NCI-H1436 treated with DMSO at 0.1 percent for 48 hours (cell line): ENCODE results near the gene SHKBP1.

ENCODE experiments used
- DNase-seq: peaks from one replicate; lab custom pipeline; 2025; lab: John Stamatoyannopoulos, UW

The SHKBP1 gene

DNA sequence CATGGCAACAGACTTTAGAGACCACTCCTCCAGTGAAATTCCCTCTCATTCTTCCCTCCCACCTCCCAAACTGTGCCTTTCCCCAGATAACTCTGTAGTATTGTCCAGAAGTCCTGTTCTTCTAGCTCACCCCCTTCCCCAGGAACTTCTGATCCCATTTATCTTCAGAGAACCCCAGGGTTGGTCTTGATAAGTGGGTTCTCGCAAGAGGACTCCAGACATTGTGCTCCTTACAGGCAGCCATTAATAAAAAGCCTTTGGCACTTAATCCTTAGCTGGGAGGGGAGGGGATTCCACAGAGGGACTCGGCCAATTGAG lies 26.4 kb downstream of the SHKBP1 start:
- no peak for DNase-seq

DNA sequence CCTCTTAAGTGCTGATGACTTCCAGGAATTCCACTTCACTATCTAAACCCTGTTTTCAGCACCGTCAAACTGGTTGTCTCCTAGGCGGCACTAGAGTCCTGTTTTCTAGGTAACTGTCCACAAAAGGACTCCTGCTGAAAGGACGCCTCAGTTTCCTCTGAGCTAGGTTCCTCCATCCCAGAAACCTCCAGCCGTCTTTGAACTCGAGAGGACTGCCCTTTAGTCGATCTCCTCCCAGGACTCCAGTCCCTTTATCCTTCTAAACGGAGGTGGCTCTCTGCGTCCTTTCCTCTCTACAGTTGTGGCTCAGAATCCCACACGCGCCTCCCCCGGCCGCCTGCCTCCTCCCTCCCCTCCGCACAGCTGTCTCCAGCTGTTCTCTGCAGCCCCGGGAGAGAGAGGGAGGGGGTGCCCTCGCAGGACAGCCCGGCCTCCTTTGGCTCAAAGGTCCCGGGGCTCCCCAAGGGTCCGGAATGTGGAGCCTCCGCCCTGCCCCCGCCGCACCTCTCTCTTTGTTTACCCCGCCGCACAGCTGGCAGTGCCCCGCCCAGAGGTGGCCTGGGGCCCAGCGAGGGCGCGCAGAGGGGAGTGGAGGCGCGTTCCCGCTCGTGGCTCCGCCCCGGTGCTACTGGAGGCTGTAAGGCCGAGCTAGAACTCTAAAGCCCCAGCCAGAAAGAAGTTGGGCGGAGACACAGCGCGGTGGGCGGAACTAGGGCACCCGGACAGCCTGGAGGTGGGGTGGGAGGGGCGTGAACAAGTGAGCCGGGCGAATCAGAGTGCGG lies 26.9 kb downstream of the SHKBP1 start:
- DNase-seq, result peak; percentile 94

DNA sequence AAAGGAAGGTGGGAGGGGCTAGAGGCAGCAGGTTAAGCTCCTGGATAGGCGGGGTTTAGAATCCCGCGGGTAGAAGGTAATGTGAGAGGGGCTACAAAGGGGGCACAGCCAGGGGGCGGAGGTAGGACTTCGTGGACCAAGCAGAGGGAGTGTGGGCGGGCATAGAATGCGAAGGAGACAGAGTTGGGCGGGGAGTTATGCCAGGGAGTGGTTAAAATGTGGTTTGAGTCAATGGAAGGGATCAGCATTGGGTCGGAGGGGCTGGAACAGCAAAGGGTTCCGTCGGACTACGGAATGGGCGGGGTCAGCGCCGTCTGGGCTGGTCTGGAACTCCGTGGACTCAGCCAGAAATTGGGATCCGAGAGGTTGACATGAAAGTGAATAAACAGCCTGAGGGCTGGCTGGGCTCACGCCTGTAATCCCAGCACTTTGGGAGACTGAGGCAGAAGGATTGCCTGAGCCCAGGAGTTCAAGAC lies 27.5 kb downstream of the SHKBP1 start:
- DNase-seq, result no peak

DNA sequence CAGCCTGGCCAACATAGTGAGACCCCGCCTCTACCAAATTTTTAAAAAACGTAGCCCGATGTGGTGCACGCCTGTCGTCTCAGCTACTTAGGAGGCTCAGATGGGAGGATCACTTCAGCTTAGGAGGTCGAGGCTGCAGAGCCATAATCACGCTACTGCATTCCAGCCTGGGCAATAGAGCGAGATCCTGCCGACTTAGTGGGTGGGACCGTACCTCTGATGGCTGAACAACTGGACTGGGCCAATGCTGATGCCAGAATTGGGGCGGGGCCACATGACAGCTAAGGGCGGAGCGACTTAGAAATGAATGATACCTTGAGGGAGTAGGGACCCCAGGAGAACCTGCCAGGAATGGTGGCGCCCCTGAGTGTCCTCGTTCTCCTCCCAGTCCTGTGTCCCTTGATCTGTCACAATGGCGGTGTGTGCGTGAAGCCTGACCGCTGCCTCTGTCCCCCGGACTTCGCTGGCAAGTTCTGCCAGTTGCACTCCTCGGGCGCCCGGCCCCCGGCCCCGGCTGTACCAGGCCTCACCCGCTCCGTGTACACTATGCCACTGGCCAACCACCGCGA lies 28.1 kb downstream of the SHKBP1 start:
- no peak for DNase-seq

DNA sequence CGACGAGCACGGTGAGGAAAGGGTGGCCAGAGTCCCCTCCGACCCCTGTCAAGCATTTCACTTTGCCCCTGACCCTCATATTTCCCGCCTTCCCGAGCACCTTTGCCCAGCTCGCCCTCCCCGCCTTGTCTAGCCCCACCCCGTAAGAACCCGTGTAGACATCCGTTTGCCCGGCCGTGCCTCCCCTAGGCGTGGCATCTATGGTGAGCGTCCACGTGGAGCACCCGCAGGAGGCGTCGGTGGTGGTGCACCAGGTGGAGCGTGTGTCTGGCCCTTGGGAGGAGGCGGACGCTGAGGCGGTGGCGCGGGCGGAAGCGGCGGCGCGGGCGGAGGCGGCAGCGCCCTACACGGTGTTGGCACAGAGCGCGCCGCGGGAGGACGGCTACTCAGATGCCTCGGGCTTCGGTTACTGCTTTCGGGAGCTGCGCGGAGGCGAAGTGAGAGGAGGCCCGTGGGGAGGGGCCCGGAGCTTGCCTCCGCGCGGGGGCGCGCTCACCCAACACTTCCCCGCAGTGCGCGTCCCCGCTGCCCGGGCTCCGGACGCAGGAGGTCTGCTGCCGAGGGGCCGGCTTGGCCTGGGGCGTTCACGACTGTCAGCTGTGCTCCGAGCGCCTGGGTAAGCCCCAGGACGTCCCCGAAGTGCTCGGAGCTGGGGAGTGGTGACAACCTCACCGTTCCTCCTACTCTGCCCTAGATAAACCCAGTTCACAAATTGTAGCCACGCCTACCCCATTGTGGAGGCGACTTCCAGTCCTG lies 28.7 kb downstream of the SHKBP1 start:
- no peak for DNase-seq

DNA sequence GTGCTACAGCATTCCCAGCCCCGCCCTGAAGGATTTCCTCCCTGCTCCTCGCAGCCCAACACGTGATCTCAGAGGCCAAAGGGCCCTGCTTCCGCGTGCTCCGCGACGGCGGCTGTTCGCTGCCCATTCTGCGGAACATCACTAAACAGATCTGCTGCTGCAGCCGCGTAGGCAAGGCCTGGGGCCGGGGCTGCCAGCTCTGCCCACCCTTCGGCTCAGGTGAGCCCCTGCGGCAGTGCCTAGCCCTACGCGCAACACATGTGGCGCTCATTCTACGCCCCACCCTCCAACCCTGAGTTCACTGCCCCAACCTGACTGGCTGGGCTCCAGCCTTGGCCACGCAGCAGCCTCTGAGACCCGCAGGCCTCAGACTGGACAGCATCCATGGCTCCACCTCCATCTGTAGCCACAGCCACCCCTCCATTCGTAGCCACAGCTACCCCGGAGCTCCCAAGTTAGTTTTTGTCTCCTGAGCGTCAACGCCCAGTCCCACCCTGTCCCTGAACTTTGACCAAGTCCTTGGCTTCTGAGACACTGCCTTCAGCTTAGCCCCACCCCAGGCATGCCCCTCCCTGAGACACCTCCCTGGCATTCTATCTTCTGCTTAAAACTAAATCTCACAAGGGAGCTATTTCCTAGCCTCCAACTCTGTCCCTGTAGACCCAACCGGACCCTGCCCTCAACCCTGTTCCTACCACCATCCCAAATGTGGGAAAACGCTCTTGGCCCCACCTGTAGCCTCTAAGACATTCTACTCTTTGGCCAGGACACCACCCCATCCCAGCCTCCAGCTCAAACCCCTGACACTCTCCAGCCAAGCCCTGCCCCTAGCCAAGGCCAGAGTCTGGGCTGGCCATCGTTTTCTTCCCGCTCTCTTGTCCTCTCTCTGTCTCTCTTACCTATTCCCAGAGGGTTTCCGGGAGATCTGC lies 30.9 kb downstream of the SHKBP1 start:
- no peak for DNase-seq

DNA sequence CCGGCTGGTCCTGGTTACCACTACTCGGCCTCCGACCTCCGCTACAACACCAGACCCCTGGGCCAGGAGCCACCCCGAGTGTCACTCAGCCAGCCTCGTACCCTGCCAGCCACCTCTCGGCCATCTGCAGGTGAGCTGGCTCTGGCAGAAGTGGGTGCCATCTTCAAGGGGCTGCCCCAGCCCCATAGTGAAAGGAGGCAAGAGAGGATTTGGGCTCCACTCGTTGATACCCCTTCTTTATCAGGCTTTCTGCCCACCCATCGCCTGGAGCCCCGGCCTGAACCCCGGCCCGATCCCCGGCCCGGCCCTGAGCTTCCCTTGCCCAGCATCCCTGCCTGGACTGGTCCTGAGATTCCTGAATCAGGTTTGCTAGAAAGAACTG lies 31.6 kb downstream of the SHKBP1 start:
- no peak for DNase-seq

DNA sequence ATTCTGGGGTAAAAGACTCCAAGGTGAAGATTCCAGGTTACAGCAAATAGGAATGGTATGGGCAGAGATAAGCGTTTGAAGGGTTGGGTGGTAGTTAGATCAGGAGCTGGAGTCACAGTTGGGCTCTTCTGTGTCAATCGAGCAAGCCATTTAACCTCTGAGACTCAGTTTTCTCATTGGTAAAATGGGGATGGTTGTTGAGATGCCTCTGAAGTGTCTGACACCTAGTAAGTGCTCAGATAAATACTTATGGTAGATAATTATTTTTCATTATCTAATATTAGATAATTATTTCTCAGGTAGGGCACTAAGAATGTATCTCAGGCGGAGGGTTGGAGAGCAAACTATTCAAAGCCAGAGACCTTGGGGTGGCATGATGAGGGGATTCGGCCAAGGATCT lies 32.3 kb downstream of the SHKBP1 start:
- DNase-seq, result no peak

DNA sequence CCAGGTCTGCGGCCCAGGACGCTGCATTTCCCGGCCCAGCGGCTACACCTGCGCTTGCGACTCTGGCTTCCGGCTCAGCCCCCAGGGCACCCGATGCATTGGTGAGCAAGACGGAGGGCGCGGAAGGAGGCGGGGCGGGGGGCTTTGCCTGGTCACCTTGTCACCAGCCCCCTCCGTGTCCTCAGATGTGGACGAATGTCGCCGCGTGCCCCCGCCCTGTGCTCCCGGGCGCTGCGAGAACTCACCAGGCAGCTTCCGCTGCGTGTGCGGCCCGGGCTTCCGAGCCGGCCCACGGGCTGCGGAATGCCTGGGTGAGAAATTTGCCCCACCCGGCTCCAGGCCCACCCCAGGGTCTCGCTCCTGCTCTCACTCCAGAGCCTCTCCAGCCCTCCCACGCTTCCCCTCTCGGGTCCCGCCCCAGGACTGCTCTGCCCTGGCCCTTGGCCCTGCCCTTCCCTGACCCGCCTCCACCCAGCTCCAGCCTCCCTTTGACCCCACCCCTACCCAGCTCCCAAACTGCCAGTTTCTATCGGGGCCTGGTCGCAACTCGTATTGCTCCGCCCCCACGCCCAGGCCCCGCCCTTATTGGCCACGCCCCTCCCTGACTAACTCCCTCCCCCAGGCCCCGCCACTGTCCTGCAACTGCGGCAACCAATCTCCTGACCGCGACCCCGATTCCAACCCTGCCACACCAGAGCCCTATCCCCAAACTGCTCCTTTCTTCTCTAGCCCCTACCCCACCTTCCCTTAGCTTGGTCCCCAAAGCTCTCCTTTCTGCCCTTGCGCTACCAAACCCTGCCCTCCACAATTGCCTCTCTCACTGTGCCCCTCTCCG lies 33.1 kb downstream of the SHKBP1 start:
- no peak for DNase-seq

DNA sequence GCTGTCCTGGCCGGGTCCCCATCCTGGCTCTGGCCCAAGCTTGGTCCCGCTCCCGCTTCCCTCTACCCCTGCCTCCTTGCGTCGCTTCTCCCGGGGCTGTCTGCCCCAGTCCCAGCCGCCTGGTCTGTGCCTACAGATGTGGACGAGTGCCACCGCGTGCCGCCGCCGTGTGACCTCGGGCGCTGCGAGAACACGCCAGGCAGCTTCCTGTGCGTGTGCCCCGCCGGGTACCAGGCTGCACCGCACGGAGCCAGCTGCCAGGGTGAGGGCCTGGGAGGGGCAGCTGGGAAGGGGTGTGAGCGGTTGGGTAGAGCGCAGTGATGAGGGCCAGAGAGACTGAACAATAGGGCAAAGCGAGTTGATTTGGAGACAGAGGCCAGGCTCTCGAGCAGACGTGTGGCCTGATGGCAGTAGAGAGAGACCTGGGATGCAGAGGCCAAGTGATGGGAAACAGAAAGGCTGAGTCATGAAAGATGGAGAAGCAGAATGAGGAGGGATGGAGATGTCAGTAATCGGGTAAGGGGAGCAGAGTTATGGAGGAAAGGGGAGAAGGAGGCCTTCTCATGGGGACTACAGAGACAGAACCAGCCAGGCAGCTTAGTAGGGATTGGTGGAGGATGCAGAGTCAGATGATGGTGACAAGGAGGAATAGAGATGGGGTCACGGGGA lies 33.9 kb downstream of the SHKBP1 start:
- DNase-seq, result no peak

DNA sequence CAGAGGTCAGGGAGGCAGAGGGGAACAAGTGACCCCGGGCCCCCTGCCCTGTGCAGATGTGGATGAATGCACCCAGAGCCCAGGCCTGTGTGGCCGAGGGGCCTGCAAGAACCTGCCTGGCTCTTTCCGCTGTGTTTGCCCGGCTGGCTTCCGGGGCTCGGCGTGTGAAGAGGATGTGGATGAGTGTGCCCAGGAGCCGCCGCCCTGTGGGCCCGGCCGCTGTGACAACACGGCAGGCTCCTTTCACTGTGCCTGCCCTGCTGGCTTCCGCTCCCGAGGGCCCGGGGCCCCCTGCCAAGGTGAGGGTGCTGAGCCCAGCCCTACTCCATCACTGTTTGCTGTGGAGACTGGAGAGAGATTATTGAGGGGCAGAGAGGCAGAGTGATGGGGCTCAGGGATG lies 34.4 kb downstream of the SHKBP1 start:
- no peak for DNase-seq

DNA sequence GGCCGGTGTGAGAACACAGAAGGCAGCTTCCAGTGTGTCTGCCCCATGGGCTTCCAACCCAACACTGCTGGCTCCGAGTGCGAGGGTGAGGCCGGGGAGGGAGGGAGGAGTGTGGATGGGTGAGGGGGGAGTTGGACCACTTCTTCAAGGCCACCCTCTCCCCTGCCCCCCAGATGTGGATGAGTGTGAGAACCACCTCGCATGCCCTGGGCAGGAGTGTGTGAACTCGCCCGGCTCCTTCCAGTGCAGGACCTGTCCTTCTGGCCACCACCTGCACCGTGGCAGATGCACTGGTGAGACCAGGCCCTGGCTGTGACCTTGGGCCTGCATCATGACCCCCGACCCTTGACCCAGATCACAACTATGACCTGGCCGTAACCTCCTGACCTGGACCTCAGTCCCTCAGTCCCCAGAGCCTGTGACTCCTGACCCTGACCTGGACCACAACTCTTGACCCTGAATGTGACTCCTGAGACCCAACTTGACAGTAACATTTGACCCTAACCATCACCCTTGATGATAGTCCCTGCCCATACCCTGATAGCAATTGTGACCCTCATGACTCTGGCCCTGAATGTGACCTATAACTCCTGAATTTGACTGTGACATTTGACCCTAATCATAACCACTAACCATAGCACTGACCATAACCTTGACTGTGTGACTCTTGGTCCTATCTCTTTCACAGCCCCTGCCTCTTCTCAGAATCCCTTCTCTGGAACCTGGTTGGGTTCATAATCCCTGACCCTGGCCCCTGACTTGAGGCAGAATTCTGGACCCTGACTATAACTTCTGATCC lies 35.4 kb downstream of the SHKBP1 start:
- no peak for DNase-seq

DNA sequence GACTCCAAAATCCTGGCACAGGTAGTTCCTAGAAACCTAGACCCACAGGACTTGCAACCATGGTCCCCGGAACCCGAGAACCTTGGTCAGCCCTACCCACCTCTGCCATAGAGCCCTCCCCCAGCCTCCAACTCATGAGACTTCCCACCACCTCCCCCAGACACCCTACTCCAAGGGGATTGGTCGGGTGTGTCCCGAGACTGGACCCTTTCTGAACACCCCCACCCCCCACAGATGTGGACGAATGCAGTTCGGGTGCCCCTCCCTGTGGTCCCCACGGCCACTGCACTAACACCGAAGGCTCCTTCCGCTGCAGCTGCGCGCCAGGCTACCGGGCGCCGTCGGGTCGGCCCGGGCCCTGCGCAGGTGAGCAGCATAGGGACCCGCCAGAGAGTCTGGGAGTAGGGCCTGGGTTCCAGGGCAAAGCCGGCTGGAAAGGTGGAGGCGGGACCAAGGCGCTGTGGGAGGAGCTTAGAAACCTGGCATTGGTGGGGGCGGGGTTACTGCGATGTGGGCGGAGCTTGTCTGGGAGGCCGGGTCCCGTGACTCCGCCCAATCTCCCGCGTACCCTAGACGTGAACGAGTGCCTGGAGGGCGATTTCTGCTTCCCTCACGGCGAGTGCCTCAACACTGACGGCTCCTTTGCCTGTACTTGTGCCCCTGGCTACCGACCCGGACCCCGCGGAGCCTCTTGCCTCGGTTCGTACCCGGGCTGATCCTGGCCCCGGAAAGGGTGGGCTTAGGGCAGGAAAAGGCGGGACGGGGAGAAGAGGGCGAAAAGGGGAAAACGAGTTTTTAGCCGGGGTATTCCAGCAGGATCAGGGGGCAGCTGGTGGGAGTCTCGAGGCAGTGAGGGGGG lies 36.4 kb downstream of the SHKBP1 start:
- DNase-seq, result no peak

DNA sequence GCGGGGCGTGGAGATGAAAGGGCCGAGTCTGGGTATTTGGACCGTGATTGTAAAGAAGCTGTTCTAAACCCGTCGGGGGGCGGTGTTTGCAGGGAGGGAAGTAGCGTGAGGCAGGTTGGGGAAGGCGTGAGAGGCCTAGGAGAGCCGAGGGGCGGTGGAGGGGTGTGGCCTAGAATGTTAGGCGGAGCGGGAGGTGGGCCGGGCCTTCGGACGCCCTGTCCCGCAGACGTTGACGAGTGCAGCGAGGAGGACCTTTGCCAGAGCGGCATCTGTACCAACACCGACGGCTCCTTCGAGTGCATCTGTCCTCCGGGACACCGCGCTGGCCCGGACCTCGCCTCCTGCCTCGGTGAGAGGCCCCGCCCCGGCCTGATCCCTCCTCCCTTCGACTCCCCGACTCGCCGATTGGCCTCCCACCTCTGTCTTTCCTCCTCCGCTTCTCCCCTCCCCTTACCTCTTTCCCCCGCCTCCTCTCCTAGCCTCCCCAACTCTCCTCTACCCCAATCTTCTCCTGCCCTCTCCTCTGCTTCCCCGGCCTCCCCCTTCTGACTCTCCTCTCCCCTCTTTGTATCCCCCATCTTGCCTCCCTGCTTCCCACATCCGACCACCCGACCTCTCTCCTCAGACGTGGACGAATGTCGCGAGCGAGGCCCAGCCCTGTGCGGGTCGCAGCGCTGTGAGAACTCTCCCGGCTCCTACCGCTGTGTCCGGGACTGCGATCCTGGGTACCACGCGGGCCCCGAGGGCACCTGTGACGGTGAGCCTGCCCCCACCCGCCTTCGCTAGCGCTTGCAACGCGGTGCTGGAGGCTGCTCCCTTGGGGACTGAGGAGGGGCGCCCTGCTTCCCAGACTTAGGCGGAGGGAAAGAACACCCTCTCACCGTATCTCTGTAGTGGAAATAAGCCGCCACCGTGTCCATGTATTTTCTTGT lies 37.3 kb downstream of the SHKBP1 start:
- peak; percentile 39 for DNase-seq

DNA sequence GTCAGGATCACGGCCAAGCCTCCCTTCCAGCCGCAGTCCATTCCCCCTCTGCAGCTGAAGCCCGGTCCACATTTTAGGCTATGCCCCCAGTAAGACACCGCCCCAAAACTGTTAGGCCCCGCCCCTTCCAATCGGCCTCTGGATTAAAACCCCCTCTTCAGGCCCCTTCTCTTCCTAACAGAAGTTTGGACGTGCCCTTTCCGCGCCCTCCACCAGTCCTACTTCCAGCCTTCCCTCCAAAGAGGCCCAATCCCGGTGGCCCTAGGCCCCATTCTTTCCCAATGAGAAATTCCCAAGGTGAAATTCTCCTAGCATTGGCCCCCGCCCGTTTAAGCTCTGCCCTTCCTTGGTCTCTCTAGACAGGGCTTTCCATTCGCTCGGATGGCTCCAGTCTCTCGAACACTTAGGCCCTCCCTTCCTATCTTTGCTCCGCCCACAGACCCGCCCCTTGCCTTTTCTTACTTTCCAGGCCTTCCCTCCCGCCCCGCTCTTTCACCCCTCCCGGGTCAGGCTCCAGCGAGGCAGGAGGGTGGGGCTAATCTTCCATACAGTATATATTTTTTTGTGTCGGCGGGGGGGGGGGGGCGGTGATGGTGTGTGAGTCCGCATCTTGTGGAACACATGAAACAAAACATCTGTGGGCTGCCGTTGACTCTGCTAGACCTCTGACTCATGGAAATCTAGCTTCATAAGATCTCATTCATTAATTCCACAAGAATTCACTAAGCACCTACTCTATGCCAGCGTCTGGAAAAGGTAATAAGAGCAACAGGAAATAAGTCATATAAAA lies 38.1 kb downstream of the SHKBP1 start:
- DNase-seq, result no peak

DNA sequence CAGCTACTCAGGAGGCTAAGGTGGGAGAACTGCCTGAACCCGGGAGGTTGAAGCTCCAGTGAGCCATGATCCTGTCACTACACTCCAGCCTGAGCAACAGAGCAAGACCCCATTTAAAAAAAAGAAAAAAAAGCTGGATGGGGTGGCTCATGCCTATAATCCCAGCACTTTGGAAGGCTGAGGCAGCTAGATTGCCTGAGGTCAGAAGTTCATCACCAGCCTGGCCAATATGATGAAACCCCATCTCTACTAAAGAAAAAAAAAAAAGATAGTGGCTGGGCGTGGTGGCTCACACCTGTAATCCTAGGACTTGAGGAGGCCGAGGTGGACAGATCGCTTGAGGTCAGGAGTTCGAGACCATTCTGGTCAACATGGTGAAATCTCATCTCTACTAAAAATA lies 39.5 kb downstream of the SHKBP1 start:
- DNase-seq, result no peak

DNA sequence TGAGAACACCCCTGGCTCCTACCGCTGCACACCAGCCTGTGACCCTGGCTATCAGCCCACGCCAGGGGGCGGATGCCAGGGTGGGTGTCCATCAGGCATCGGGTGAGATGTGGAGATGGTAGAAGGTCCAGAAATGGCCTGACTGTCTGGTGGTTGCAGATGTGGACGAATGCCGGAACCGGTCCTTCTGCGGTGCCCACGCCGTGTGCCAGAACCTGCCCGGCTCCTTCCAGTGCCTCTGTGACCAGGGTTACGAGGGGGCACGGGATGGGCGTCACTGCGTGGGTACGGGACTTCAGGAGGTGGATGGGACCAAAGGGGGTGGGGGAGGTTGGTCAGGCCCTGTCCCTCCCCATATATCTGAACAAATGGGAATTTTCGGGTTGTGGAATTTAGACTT lies 40.3 kb downstream of the SHKBP1 start:
- no peak for DNase-seq
